HCT116 (cell line): ENCODE measurements around the gene CDH11. TPM values are rescaled to one million over a fixed set of nuclear protein-coding genes. Genes with fewer than 3 reads are reported as not detected.

ENCODE experiments used
- ATAC-seq: fragments of 200-7000 bp; cut with Tn5 transposase; 2 replicates; pipeline ENCODE4 v1.9.1; 2020; ENCODE audit warnings: mild to moderate bottlenecking, moderate library complexity
- BruUV-seq: library from RNA; stranded (reverse); fragments of 400-500 nt; replicated peaks from 2 replicates; lab custom pipeline; 2021; lab: Mats Ljungman, UMichigan
- CTCF ChIA-PET: fragments of 300-600 bp; sonication (Branson Sonifier 250); formaldehyde crosslinking; loops from one replicate; lab custom pipeline; 2021; ENCODE audit warnings: antibody characterized with exemption; lab: Charles Lee
- POLR2A ChIA-PET: fragments of 300-600, 350-600 bp; sonication (Branson Sonifier 250); formaldehyde crosslinking; loops from one replicate; lab custom pipeline; 2021; ENCODE audit warnings: antibody characterized with exemption; lab: Charles Lee
- RAD21 ChIA-PET, 2 experiments: fragments of 300-600 bp; sonication (Branson Sonifier 250); formaldehyde crosslinking; loops; one replicate each; lab custom pipeline; 2023; ENCODE audit warnings: low total read pairs in 2 of 2; ENCODE audit not compliant: uncharacterized antibody in 2 of 2, unreplicated experiment in 2 of 2, low non-redundant PET in 1 of 2; lab: Charles Lee
- DNase-seq: peaks from one replicate; pipeline ENCODE4 v3.0.0-alpha.2; 2010; ENCODE audit warnings: low read depth, low spot score
- H2AFZ ChIP-seq: fragments of 200-600 bp; shearing (Covaris generic), sonication (generic); 2 replicates; pipeline ENCODE4 v1.6.1; 2017; ENCODE audit warnings: low read depth, mixed run types, mixed read lengths, antibody characterized with exemption, low read length; ENCODE audit not compliant: poor library complexity, severe bottlenecking
- H3K27ac ChIP-seq: 2 replicates; pipeline ENCODE4 v1.5.1; 2012; ENCODE audit warnings: low read depth, low read length
- H3K27me3 ChIP-seq: fragments of 200-600 bp; sonication (generic); 2 replicates; pipeline ENCODE4 v1.6.1; 2016; ENCODE audit warnings: mixed run types, low read length, mixed read lengths; ENCODE audit not compliant: insufficient read depth
- H3K36me3 ChIP-seq, 2 experiments: fragments of 200-500 bp in 1 of 2; fragments of 200-600 bp in 1 of 2; sonication (Bioruptor generic) in 1 of 2; sonication (generic) in 1 of 2; 2 replicates each; pipeline versions ENCODE4 v1.5.1 to v1.6.1; 2014 to 2016; ENCODE audit warnings: low read length in 2 of 2, inconsistent platforms in 1 of 2, mixed read lengths in 1 of 2, mixed run types in 1 of 2; ENCODE audit not compliant: insufficient read depth in 2 of 2, control insufficient read depth in 1 of 2
- H3K4me1 ChIP-seq, 2 experiments: fragments of 200-600 bp in 1 of 2; sonication (generic) in 1 of 2; 2 replicates each; pipeline versions ENCODE4 v1.5.1 to v1.6.1; 2012 to 2017; ENCODE audit warnings: low read length in 2 of 2, inconsistent platforms in 1 of 2, mild to moderate bottlenecking in 1 of 2, mixed read lengths in 1 of 2, mixed run types in 1 of 2, moderate library complexity in 1 of 2; ENCODE audit not compliant: insufficient read depth in 2 of 2, control insufficient read depth in 1 of 2
- H3K4me2 ChIP-seq: fragments of 200-600 bp; sonication (generic); 2 replicates; pipeline ENCODE4 v1.6.1; 2017; ENCODE audit warnings: mixed run types, low read length, mixed read lengths
- H3K4me3 ChIP-seq, 2 experiments: fragments of 200-600 bp in 1 of 2; sonication (generic) in 1 of 2; replicated peaks in 1 of 2; 2 replicates each; pipeline ENCODE4 v1.5.1; 2011 to 2016; ENCODE audit warnings: low read length in 2 of 2, control low read depth in 1 of 2, low read depth in 1 of 2, mild to moderate bottlenecking in 1 of 2, mixed read lengths in 1 of 2, mixed run types in 1 of 2
- H3K79me2 ChIP-seq: fragments of 200-600 bp; sonication (generic); 2 replicates; pipeline ENCODE4 v1.6.1; 2017; ENCODE audit warnings: mild to moderate bottlenecking, mixed run types, low read length, moderate library complexity, mixed read lengths; ENCODE audit not compliant: insufficient read depth
- H3K9ac ChIP-seq: fragments of 200-600 bp; sonication (generic); 2 replicates; pipeline ENCODE4 v1.6.1; 2016; ENCODE audit warnings: low read length, mixed read lengths
- H3K9me2 ChIP-seq: fragments of 200-600 bp; sonication (generic), shearing (Covaris generic); 2 replicates; pipeline ENCODE4 v1.6.1; 2017; ENCODE audit warnings: mixed run types, mild to moderate bottlenecking, moderate library complexity; ENCODE audit not compliant: insufficient read depth
- H3K9me3 ChIP-seq, 2 experiments: fragments of 200-500 bp in 1 of 2; fragments of 200-600 bp in 1 of 2; sonication (Bioruptor generic) in 1 of 2; sonication (generic) in 1 of 2; 2 replicates each; pipeline ENCODE4 v1.6.1; 2014 to 2017; ENCODE audit warnings: low read length in 2 of 2, mixed read lengths in 2 of 2, inconsistent platforms in 1 of 2, low read depth in 1 of 2, mild to moderate bottlenecking in 1 of 2, mixed run types in 1 of 2, moderate library complexity in 1 of 2; ENCODE audit not compliant: control insufficient read depth in 1 of 2, insufficient read depth in 1 of 2
- H4K20me1 ChIP-seq: fragments of 200-600 bp; sonication (generic), shearing (Covaris generic); 2 replicates; pipeline ENCODE4 v1.6.1; 2017; ENCODE audit warnings: mixed run types, mild to moderate bottlenecking, moderate library complexity; ENCODE audit not compliant: insufficient read depth
- CEBPB ChIP-seq: IDR thresholded peaks from 2 replicates; pipeline ENCODE4 v1.6.1; 2012; ENCODE audit warnings: low read depth
- EZH2 ChIP-seq: fragments of 200-600 bp; sonication (generic); IDR thresholded peaks from 2 replicates; pipeline ENCODE4 v1.6.1; 2017; ENCODE audit warnings: antibody characterized with exemption, mixed run types
- JUND ChIP-seq: IDR thresholded peaks from 2 replicates; pipeline ENCODE4 v1.6.1; 2012
- MAX ChIP-seq: IDR thresholded peaks from 2 replicates; pipeline ENCODE4 v1.6.1; 2012
- POLR2A ChIP-seq: IDR thresholded peaks from 2 replicates; pipeline ENCODE4 v1.7.0; 2011; ENCODE audit warnings: borderline replicate concordance; ENCODE audit not compliant: insufficient read depth, insufficient read length; ENCODE audit errors: extremely low read depth
- POLR2AphosphoS5 ChIP-seq: IDR thresholded peaks from 2 replicates; pipeline ENCODE4 v1.6.1; 2011; ENCODE audit warnings: mild to moderate bottlenecking, low read depth, low read length, moderate library complexity
- REST ChIP-seq: IDR thresholded peaks from 2 replicates; pipeline ENCODE4 v1.6.1; 2012; ENCODE audit warnings: low read depth
- SIN3A ChIP-seq: IDR thresholded peaks from 2 replicates; pipeline ENCODE4 v1.6.1; 2012; ENCODE audit warnings: low read depth
- SP1 ChIP-seq: IDR thresholded peaks from 2 replicates; pipeline ENCODE4 v1.6.1; 2012; ENCODE audit warnings: low read depth
- YY1 ChIP-seq: IDR thresholded peaks from 2 replicates; pipeline ENCODE4 v1.6.1; 2011; ENCODE audit warnings: low read length, low read depth, moderate library complexity, mild to moderate bottlenecking; ENCODE audit not compliant: insufficient replicate concordance; ENCODE audit errors: extremely low read depth
- ZFX ChIP-seq: fragments of 450-650 bp; IDR thresholded peaks from 2 replicates; pipeline ENCODE4 v1.6.1; 2017
- ZNF274 ChIP-seq: fragments of 200-500 bp; sonication (Bioruptor generic); IDR thresholded peaks from 2 replicates; pipeline ENCODE4 v1.6.1; 2014; ENCODE audit warnings: mild to moderate bottlenecking, low read depth, low read length, inconsistent platforms
- intact Hi-C: fragments of 100-400 bp; cut with micrococcal nuclease; formaldehyde crosslinking; loops from 2 replicates; pipeline ENCODE4 v1.10.0; 2022
- total RNA-seq: library from RNA; stranded (reverse); gene quantifications from one replicate; pipeline ENCODE4 v1.2.1, GENCODE V29; 2021; ENCODE audit not compliant: unreplicated experiment
- TF ChIP-seq, protein P1 (sequence below): IDR thresholded peaks from 2 replicates; pipeline ENCODE4 v1.6.1; 2011; ENCODE audit warnings: mild to moderate bottlenecking, low read length, moderate library complexity; ENCODE audit not compliant: insufficient replicate concordance; ENCODE audit errors: extremely low read depth
- TF ChIP-seq, protein P2 (sequence below), 3 experiments: fragments of 200-600 bp in 1 of 3; sonication (generic) in 1 of 3; IDR thresholded peaks in 2 of 3; conservative IDR thresholded peaks in 1 of 3; 2 replicates each; pipeline ENCODE4 v1.5.1; 2012 to 2017; ENCODE audit warnings: low read depth in 2 of 3, low read length in 2 of 3, antibody characterized with exemption in 1 of 3, borderline replicate concordance in 1 of 3, control low read depth in 1 of 3, mild to moderate bottlenecking in 1 of 3, mixed read lengths in 1 of 3, mixed run types in 1 of 3, moderate library complexity in 1 of 3; ENCODE audit not compliant: insufficient read depth in 1 of 3

The CDH11 gene
- total RNA-seq, 1 experiment from 2014 or later, result 0.52 TPM

DNA sequence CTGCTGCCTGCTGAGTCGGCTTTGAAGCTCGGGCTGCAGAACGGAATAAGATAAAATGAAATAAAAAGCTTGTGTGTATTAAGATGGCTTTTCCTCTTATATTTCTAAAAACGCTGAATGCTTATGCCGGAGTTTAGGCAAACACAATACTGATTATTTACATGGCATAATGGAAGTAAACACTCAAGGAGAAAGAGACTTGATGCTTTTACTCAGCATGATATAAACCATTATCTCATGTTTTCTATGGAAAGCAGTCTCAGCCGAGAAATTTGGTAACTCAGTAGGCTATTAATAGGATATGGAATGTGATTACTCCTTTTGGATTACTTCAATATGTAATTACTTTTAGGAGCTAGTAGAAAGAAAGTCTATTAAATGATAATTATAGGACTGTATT lies 153.3 kb downstream of the CDH11 start:
- BruUV-seq, result no TSS peak
- peaks cover 12 to 17% of the 10 kb centered on the region in 2 experiments; a peak in 2 of 4 replicates for H3K9me3 ChIP-seq
- no peak for DNase-seq
- no peaks in the 10 kb centered on the region for H3K27me3 ChIP-seq
- ATAC-seq, result no peak
- no peak overlapping the region for H3K9ac ChIP-seq
- H3K4me2 ChIP-seq, result no peak overlapping the region
- ChIA-PET RAD21 (no interaction called here), POLR2A (no interaction called here), CTCF (no interaction called here)
- no peak for TF ChIP-seq ZNF274
- TF ChIP-seq ZFX, result no peak
- TF ChIP-seq YY1, result no peak
- no peak overlapping the region for H3K27ac ChIP-seq
- no peaks in the 10 kb centered on the region for H3K79me2 ChIP-seq
- H3K36me3 ChIP-seq, result no peaks in the 10 kb centered on the region
- H3K9me2 ChIP-seq, result no peaks in the 10 kb centered on the region
- no peak overlapping the region for H3K4me3 ChIP-seq
- H3K4me1 ChIP-seq, result no peaks in the 10 kb centered on the region
- intact Hi-C loops, result no loop called here
- no peak overlapping the region for H2AFZ ChIP-seq
- no peaks in the 10 kb centered on the region for H4K20me1 ChIP-seq

GRCh38 chr16:64964126-64964540 lies 157.7 kb downstream of the CDH11 start:
- intact Hi-C loops, result no loop called here
- TF ChIP-seq EZH2 (no peak), MAX (no peak), SP1 (no peak), SIN3A (no peak), REST (no peak), CEBPB (no peak), JUND (no peak), POLR2A (no peak), POLR2AphosphoS5 (no peak)
- TF ChIP-seq, protein P1, sequence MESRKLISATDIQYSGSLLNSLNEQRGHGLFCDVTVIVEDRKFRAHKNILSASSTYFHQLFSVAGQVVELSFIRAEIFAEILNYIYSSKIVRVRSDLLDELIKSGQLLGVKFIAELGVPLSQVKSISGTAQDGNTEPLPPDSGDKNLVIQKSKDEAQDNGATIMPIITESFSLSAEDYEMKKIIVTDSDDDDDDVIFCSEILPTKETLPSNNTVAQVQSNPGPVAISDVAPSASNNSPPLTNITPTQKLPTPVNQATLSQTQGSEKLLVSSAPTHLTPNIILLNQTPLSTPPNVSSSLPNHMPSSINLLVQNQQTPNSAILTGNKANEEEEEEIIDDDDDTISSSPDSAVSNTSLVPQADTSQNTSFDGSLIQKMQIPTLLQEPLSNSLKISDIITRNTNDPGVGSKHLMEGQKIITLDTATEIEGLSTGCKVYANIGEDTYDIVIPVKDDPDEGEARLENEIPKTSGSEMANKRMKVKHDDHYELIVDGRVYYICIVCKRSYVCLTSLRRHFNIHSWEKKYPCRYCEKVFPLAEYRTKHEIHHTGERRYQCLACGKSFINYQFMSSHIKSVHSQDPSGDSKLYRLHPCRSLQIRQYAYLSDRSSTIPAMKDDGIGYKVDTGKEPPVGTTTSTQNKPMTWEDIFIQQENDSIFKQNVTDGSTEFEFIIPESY, result no peak
- TF ChIP-seq, protein P2, sequence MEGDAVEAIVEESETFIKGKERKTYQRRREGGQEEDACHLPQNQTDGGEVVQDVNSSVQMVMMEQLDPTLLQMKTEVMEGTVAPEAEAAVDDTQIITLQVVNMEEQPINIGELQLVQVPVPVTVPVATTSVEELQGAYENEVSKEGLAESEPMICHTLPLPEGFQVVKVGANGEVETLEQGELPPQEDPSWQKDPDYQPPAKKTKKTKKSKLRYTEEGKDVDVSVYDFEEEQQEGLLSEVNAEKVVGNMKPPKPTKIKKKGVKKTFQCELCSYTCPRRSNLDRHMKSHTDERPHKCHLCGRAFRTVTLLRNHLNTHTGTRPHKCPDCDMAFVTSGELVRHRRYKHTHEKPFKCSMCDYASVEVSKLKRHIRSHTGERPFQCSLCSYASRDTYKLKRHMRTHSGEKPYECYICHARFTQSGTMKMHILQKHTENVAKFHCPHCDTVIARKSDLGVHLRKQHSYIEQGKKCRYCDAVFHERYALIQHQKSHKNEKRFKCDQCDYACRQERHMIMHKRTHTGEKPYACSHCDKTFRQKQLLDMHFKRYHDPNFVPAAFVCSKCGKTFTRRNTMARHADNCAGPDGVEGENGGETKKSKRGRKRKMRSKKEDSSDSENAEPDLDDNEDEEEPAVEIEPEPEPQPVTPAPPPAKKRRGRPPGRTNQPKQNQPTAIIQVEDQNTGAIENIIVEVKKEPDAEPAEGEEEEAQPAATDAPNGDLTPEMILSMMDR (IDR thresholded peaks at IDR 0.05 in 2 of 3, conservative IDR thresholded peaks at IDR 0.05 in 1 of 3; ENCODE audit: borderline replicate concordance in 1 of 3, insufficient read depth in 1 of 3, low read depth in 2 of 3, low read length in 2 of 3), result no peak

More at GRCh38 chr16:64964126-64964540, 157.7 kb downstream of the CDH11 start:
- Histone ChIP-seq H3K9ac (no peak overlapping the region), H3K9me3 (peaks cover 5 to 7% of the 10 kb centered on the region in 2 experiments; a peak in 2 of 4 replicates), H2AFZ (no peak overlapping the region), H3K4me1 (no peaks in the 10 kb centered on the region), H3K4me2 (no peak overlapping the region), H3K27me3 (no peaks in the 10 kb centered on the region), H3K27ac (no peak overlapping the region), H3K79me2 (no peaks in the 10 kb centered on the region), H3K36me3 (no peaks in the 10 kb centered on the region), H3K4me3 (no peak overlapping the region), H4K20me1 (no peaks in the 10 kb centered on the region), H3K9me2 (no peaks in the 10 kb centered on the region)
- no peak for DNase-seq
- ChIA-PET POLR2A (no interaction called here), CTCF (no interaction called here), RAD21 (no interaction called here)
- no peak for ATAC-seq
- no TSS peak for BruUV-seq
